ENCODE results near the gene KRT36.

KRT36 gene

DNA sequence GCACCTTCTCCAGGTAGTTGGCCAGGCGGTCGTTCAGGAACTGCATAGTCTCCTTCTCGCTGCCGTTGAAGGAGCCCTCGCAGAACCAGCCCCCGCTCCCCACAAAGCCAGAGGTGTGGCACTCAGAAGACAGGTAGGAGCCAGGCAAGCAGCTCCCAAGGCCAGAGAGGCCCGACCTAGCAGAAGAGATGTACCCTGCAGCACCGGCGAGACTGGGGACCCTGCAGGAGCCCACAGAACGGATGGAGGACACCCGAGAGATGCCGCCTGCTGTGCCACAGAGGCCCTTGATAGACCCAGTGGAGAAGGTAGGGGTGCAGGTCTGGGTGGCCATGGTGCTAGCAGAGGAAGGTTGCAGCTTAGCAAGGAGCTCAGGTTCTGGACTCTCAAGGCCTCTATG lies at the start of gene KRT36:
KRT36 (minus strand) TSS at position 380 of the 400 bp plus-strand sequence; CDS start at position 334, 46 bp downstream.
- DNase-seq (ENCODE audit: low read depth in 2 of 2), result no peak

DNA sequence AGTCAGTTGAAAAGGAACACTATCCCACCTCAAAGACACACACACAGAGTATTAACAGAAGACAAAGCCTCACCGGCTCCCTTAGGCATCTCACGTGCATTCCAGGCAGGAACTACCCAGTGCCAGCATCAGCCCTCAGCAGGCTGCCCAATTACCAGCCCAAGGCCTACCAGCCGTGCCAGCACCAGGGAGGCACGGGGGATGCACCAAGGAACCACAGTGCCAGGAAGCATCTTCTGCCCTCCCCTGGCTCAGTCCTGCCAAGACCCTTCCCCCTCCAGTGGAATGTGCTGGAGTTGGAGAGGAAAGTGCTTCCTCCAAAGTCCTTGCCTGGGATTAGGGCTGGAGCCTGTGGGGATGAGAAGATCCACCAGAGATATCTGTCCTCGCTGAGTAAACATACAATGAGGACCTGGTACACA lies 49.4 kb upstream of the KRT36 start:
- DNase-seq (ENCODE audit: low read depth in 2 of 2), result no peak

DNA sequence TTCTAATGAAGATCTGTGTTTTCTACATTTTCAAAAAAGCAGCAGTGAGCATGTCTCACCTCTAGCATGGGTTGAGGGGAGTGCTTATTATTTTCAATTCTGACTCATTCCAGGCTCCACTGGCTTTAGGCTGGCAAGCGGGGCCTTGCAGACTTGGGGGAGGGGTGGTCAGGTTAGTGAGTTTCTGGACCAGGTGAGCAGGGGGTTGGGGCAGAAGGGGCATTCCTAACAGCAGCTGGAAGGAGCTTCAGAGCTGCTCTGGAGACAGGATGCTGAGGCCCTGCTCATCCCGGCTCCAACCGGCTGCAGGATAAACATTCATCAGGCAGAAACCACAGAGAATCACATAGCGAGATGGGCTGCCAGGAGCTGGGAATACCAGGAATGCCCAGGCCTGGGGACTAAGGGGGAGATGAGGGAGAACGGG lies 48.9 kb upstream of the KRT36 start:
- DNase-seq (ENCODE audit: low read depth in 2 of 2), result no peak

GRCh38 chr17:41537990-41538389 lies 48.3 kb upstream of the KRT36 start:
- DNase-seq (ENCODE audit: low read depth in 2 of 2), result no peak

- no peak for DNase-seq (ENCODE audit: low read depth in 2 of 2)
These were observed 47.9 kb upstream of the KRT36 start for GRCh38 chr17:41537614-41537954.

- DNase-seq (ENCODE audit: low read depth in 2 of 2), result no peak
These were observed 47.3 kb upstream of the KRT36 start for GRCh38 chr17:41536741-41537613.

- DNase-seq (ENCODE audit: low read depth in 2 of 2), result no peak
These were observed 46.2 kb upstream of the KRT36 start for GRCh38 chr17:41535764-41536481.

DNA sequence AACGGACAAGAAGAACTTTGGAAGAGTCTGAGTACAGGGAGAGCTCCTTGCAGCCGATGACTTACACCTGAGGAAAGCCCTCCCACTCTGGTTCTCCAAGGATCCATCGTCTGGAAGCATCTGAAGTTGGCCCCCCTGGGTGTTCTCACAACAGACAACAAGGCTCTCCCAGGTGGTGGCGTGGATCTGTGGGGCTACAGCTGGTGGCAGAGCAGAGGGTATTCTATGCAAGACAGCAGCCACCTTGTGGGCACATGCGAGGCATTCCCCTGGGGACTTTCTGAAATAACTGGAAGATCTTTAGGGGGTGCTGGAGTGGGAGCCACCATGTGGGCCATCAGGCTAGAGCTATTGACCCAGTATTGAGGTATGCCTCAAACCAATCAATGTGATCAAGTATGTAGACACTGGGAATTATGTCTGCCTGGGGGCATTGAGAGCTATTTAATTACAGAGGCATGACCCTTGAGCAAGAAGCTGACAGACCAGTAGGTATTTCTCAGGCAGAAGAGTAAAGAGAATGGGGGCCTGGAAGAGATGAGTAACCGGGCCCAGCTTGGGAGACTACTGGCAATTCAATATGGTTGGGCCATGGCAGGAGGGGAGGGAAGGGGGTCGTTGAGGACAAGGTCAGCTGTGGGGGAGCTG lies 45.3 kb upstream of the KRT36 start:
- no peak for DNase-seq (ENCODE audit: low read depth in 2 of 2)

DNA sequence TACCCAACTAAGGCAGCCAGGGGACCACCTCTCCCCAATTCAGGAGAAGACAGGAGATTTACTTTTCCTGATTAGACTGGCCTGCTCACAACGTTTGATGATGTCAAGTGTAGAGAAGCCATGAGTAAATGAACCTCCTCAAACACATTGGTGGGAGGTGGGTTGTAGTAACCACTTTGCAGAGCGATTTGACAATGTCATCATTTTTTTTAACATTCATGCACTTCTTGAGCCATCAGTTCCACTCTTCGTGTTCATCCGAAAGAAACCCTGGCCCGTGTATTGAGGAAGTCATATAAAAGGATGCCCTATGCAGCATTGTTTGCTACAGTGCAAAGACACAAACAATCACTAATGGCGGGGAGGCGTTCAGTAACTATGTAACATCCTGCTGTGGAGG lies 43.9 kb upstream of the KRT36 start:
- no peak for DNase-seq (ENCODE audit: low read depth in 2 of 2)

- DNase-seq (ENCODE audit: low read depth in 2 of 2), result no peak
These were observed 43.3 kb upstream of the KRT36 start for GRCh38 chr17:41532947-41533570.

- no peak for DNase-seq (ENCODE audit: low read depth in 2 of 2)
These were observed 42.3 kb upstream of the KRT36 start for GRCh38 chr17:41531993-41532392.

DNA sequence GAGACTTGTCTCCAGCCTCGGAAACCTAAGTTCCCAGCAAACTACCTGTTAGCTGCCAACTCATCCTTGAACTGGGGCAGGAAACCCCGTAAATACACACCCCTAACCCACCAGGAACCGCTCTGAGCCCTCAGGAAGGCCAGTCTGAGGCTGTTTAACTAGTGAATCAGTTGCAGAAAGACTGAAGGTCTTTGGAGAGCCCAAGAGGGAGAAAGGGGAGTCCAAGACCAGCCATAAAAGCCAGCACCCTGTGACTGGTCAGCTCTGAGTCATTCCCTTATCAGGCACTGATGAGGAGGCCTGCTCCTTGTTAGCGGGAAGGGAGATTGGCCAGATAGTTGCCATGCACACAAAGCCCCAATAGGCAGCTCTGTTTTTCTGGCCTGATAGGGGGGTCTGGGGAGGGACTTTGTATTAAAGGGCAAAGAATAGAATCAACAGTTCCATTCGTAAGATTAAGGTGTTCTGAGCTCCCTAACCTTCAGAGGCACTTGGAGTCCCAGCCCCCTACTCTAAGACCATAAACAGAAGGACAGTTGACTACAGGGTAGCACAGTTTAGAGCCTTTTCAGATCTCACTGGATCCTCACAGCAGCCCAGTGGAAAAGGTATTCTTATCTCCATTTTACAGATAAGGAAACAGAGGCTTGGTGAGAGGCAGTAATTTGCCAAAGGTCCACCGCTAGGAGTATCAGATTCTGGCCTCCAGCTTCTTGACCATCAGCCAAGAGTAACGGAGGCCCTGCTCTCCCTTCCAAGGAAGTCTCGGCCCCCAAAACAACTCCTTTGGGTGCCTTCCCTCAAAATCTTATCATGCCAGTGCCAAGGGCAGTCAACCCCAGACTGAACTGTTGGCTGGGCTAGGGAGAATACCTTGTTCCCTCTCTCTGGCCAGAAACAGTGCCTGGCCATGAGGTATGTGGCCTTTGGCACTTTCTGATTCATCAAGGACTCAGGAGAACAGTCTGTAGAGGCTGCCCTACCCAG lies 40.6 kb upstream of the KRT36 start:
- DNase-seq (ENCODE audit: low read depth in 2 of 2), result no peak

- DNase-seq (ENCODE audit: low read depth in 2 of 2), result no peak
These were observed 39.8 kb upstream of the KRT36 start for GRCh38 chr17:41529491-41529915.

DNA sequence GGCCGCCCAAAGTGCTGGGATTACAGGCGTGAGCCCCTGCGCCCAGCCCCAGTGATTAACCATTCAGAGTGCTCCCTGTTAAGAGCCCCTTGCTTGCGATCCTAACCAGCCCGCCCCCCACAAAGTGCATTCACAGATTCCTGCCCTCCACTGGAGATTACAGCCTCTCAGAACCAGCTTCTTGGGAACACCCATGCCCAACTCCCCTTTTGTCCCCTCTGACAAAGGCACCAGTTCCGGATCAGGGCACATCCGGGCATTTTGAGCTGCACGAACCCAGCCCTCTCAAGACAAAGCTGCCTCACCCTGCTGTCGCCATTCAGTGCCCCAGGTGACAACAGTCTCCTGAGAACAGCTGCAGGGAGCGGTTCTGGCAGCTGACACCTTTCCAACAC lies 39.2 kb upstream of the KRT36 start:
- DNase-seq (ENCODE audit: low read depth in 2 of 2), result no peak

- DNase-seq (ENCODE audit: low read depth in 2 of 2), result no peak
These were observed 37.6 kb upstream of the KRT36 start for GRCh38 chr17:41527063-41528023.

DNA sequence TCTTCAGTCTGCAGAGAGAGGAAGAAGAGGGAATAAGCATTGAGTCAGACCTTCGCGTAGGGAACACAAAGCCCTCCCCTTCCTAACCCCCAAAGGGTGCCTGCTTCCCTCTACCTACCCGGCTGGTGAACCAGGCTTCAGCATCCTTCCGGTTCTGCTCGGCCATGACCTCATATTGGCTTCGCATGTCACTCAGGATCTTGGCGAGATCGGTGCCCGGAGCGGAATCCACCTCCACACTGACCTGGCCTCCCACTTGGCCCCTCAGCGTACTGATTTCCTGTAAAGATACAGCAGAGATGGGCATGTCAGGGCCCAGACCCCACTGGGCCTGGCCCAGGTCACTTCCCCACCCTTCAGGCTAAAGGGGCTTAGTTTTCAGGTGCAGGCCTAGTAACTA lies 34.6 kb upstream of the KRT36 start:
- DNase-seq (ENCODE audit: low read depth in 2 of 2), result no peak

DNA sequence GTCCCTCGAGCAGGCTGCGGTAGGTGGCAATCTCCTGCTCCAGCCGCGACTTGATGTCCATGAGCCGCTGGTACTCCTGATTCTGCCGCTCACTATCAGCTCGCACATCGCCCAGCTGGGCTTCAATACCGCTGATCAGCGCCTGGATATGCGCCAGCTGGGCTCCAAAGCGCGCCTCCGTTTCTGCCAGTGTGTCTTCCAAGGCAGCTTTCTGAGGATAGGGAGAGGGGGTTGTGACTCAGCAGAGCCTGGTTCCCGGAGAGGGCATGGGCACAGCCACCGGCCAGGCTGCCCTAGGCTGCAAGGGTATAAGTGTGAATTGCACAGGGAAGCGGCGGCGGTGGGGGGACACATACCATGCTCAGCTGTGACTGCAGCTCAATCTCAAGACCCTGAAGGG lies 34.1 kb upstream of the KRT36 start:
- DNase-seq (ENCODE audit: low read depth in 2 of 2), result no peak

DNA sequence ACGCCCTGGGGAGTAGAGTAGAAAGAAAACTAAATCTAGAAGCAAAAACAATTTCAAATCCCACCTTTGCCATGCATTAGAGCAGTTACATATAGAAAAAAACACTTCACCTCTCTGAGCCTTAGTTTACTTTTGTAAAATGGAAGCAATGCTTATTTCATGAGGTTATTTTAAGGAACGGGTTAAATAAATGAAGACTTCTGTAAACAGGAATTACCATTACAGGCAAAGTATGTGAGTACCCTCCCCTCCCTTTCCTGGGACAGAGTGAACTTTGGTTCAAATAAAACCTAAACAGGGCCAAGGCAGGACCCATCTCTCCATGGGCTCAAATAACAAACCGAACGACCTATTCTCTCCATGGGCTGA lies 33.5 kb upstream of the KRT36 start:
- no peak for DNase-seq (ENCODE audit: low read depth in 2 of 2)

GRCh38 chr17:41522301-41523224 lies 32.9 kb upstream of the KRT36 start:
- DNase-seq (ENCODE audit: low read depth in 2 of 2), result no peak
